ENCODE measurements around the gene TMEM108.

TMEM108 gene

GRCh38 chr3:133283958-133284807 lies 246.0 kb downstream of the TMEM108 start:
- no peak for TF ChIP-seq ZFP3 (CRISPR knock-in tag; IDR thresholded peaks at IDR 0.05)
- TF ChIP-seq PPARA (CRISPR knock-in tag; IDR thresholded peaks at IDR 0.05; ENCODE audit: borderline replicate concordance): no peak
- TF ChIP-seq ISL1 (CRISPR knock-in tag; IDR thresholded peaks at IDR 0.05): no peak
- no peak for TF ChIP-seq ARNTL (CRISPR knock-in tag; IDR thresholded peaks at IDR 0.05; ENCODE audit: borderline replicate concordance, low read depth)
- no peak for TF ChIP-seq CSDC2 (CRISPR knock-in tag; IDR thresholded peaks at IDR 0.05)
- no peak for TF ChIP-seq ZNF70 (CRISPR knock-in tag; IDR thresholded peaks at IDR 0.05)
- TF ChIP-seq GLIS3 (CRISPR knock-in tag; IDR thresholded peaks at IDR 0.05): no peak
- no peak for TF ChIP-seq POU6F1 (CRISPR knock-in tag; IDR thresholded peaks at IDR 0.05; ENCODE audit: borderline replicate concordance, low read depth)
- TF ChIP-seq CSRNP3 (CRISPR knock-in tag; IDR thresholded peaks at IDR 0.05): no peak
- ATAC-seq: peak; percentile 55

GRCh38 chr3:133289322-133289721 lies 251.1 kb downstream of the TMEM108 start:
- ATAC-seq: no peak
- TF ChIP-seq POU6F1 (CRISPR knock-in tag; IDR thresholded peaks at IDR 0.05; ENCODE audit: borderline replicate concordance, low read depth): no peak
- TF ChIP-seq ZFP3 (CRISPR knock-in tag; IDR thresholded peaks at IDR 0.05): no peak
- TF ChIP-seq PATZ1 (CRISPR knock-in tag; IDR thresholded peaks at IDR 0.05; ENCODE audit: borderline replicate concordance): no peak
- no peak for TF ChIP-seq BACH2 (CRISPR knock-in tag; IDR thresholded peaks at IDR 0.05; ENCODE audit: borderline replicate concordance)

GRCh38 chr3:133292296-133292695 lies 254.1 kb downstream of the TMEM108 start:
- ATAC-seq: no peak
- TF ChIP-seq ZNF70 (CRISPR knock-in tag; IDR thresholded peaks at IDR 0.05) (no peak), CSRNP3 (CRISPR knock-in tag; IDR thresholded peaks at IDR 0.05) (no peak), ESRRG (CRISPR knock-in tag; IDR thresholded peaks at IDR 0.05) (no peak), ZC3H10 (CRISPR knock-in tag; IDR thresholded peaks at IDR 0.05) (no peak), ZNF565 (CRISPR knock-in tag; conservative IDR thresholded peaks at IDR 0.05; ENCODE audit: low read depth) (no peak), ZNF8 (CRISPR knock-in tag; IDR thresholded peaks at IDR 0.05) (no peak), TOX (CRISPR knock-in tag; IDR thresholded peaks at IDR 0.05; ENCODE audit: borderline replicate concordance) (no peak), SNAI2 (CRISPR knock-in tag; IDR thresholded peaks at IDR 0.05) (no peak), PPARA (CRISPR knock-in tag; IDR thresholded peaks at IDR 0.05; ENCODE audit: borderline replicate concordance) (no peak), OSR1 (CRISPR knock-in tag; IDR thresholded peaks at IDR 0.05) (no peak), ISL1 (CRISPR knock-in tag; IDR thresholded peaks at IDR 0.05) (no peak), ZFP30 (CRISPR knock-in tag; IDR thresholded peaks at IDR 0.05) (no peak), TCF4 (CRISPR knock-in tag; IDR thresholded peaks at IDR 0.05; ENCODE audit: borderline replicate concordance) (no peak), POU6F1 (CRISPR knock-in tag; IDR thresholded peaks at IDR 0.05; ENCODE audit: borderline replicate concordance, low read depth) (no peak), PATZ1 (CRISPR knock-in tag; IDR thresholded peaks at IDR 0.05; ENCODE audit: borderline replicate concordance) (no peak)
